Transverse colon (tissue), 4 donors: ENCODE results near the gene PLAAT3. TPM values are rescaled to one million over a fixed set of nuclear protein-coding genes. Genes with fewer than 3 reads are reported as not detected.
A peak's percentile ranks its signal among the peaks of the same experiment; 100 is the strongest.

ENCODE experiments used
- DNase-seq: peaks from one replicate; pipeline ENCODE4 v3.0.0-alpha.2; 2019
- H3K27ac ChIP-seq, 4 donors: fragments of 200-600 bp; sonication (generic); 2 replicates each; pipeline ENCODE4 v1.5.1; 2016 to 2018; ENCODE audit warnings: inconsistent platforms in 4 of 4
- H3K27me3 ChIP-seq: fragments of 200-600 bp; sonication (generic); 2 replicates; pipeline ENCODE4 v1.5.1; 2017; ENCODE audit warnings: inconsistent platforms
- H3K36me3 ChIP-seq, 4 donors: fragments of 200-600 bp; sonication (generic); 2 replicates each; pipeline ENCODE4 v1.5.1; 2017 to 2019; ENCODE audit warnings: inconsistent platforms in 4 of 4
- H3K4me1 ChIP-seq, 4 donors: fragments of 200-600 bp; sonication (generic); 2 replicates each; pipeline ENCODE4 v1.5.1; 2017 to 2020; ENCODE audit warnings: inconsistent platforms in 4 of 4
- H3K4me3 ChIP-seq, 4 donors: fragments of 200-600 bp; sonication (generic); 1 replicate in 1 of 4; 2 replicates in 3 of 4; pipeline versions ENCODE4 v1.5.1 to v1.6.1; 2017 to 2019; ENCODE audit warnings: inconsistent platforms in 4 of 4
- H3K9me3 ChIP-seq, 2 donors: fragments of 200-600 bp; sonication (generic); 2 replicates each; pipeline ENCODE4 v1.5.1; 2017 to 2019; ENCODE audit warnings: inconsistent platforms in 2 of 2
- EP300 ChIP-seq: sonication (generic); formaldehyde crosslinking; IDR thresholded peaks from one replicate; pipeline ENCODE4 v1.6.1; 2017; ENCODE audit warnings: antibody characterized with exemption, low read depth
- POLR2A ChIP-seq: fragments of 450-650 bp; IDR thresholded peaks from one replicate; pipeline ENCODE4 v1.6.1; 2016; ENCODE audit warnings: antibody characterized with exemption, mild to moderate bottlenecking, moderate library complexity
- POLR2AphosphoS5 ChIP-seq, 3 donors: sonication (generic); formaldehyde crosslinking; IDR thresholded peaks; one replicate each; pipeline ENCODE4 v1.6.1; 2016; ENCODE audit warnings: antibody characterized with exemption in 3 of 3
- WGBS, 2 donors: methylation state at CpG; one replicate each; pipeline ENCODE4 v1.1.5; 2018; ENCODE audit warnings: low coverage in 1 of 2; 5-methylcytosine and 5-hydroxymethylcytosine counted together
- in situ Hi-C, 4 donors: fragments of 200-750 bp; cut with MboI; loops; one replicate each; pipeline versions ENCODE4 v1.15.0 to v1.15.1; 2017; ENCODE audit warnings: low sequenced_read_pairs in 3 of 4, low pct_ligation_motif_present in 1 of 4, low pct_unique_long_range_greater_than_20kb in 1 of 4
- intact Hi-C: fragments of 100-400 bp; cut with DNase I; formaldehyde crosslinking; loops from one replicate; pipeline ENCODE4 v1.15.1; 2023; ENCODE audit warnings: low total_unique reads
- total RNA-seq, 4 donors: library from RNA; depleted of rRNA; stranded (reverse); fragments of >200 nt; gene quantifications; one replicate each; pipeline ENCODE4 v1.1.0, GENCODE V29; 2016
- TF ChIP-seq, protein P1 (sequence below), 5 experiments: fragments of 200-600 bp in 3 of 5; fragments of 450-650 bp in 2 of 5; sonication (generic) in 3 of 5; IDR thresholded peaks; 1 replicate in 2 of 5; 2 replicates in 3 of 5; pipeline ENCODE4 v1.5.1; 2016 to 2017; ENCODE audit warnings: antibody characterized with exemption in 5 of 5, inconsistent platforms in 3 of 5, mild to moderate bottlenecking in 2 of 5, moderate library complexity in 1 of 5

PLAAT3 gene
- total RNA-seq, 4 donors from 2014 or later, result 8.6 to 16.7 (median 10.5) TPM

DNA sequence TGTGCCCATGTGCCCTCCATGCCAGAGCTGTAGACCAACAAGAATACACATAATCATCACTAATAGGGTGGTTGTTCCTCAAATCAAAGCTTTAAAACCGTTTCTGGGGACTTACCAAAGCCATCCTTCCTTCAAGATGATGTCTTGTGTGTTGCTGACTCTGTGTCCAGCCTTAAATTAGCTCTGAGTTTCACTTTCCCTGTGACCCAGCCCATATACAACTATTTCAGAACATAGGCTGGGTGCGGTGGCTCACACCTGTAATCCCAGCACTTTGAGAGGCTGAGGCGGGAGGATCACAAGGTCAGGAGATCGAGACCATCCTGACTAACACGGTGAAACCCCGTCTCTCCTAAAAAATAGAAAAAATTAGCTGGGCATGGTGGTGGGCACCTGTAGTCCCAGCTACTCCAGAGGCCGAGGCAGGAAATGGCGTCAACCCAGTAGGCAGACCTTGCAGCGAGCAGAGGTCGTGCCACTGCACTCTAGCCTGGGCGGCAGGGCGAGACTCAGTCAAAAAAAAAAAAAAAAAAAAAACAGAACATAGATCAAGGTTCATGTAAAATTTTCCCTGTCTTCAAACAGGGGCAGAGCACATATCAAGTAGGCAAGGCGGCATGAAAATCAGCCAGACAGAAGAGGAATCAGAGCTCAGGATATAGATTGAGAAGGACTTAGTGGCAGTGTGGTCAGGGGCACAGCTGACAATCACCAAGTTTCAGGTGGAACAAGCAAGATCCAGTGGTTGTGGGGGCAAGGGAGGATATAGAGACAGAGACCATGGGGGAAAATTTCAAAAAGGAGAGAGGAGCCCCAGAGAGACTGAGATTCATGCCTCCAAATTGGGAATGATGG lies 50.8 kb downstream of the PLAAT3 start, which contains the start of gene PLAAT2:
TSS of gene PLAAT2 (minus strand) at position 179 of the 855 bp plus-strand sequence. CDS start at position 124, 55 bp downstream.
- 75 to 78% methylated on average over 3 to 13 of the region's 13 CpGs for WGBS, 2 donors
- peaks cover 18 to 51% (median 28%) of the 10 kb centered on the region in 4 donors for H3K4me1 ChIP-seq
- no peak within 1 kb of the TSS for H3K4me3 ChIP-seq
- H3K9me3 ChIP-seq, result no peaks in the 10 kb centered on the region
- peak within 1 kb of the TSS; percentile 87 to 89 (median 89) for H3K27ac ChIP-seq
- in situ Hi-C loops, result no loop called here
- H3K27me3 ChIP-seq, result no peaks in the 10 kb centered on the region
- no peak for DNase-seq
- intact Hi-C loops, result no loop called here
- H3K36me3 ChIP-seq, result no peaks in the 10 kb centered on the region
- no peak for TF ChIP-seq POLR2A
- TF ChIP-seq, protein P1, sequence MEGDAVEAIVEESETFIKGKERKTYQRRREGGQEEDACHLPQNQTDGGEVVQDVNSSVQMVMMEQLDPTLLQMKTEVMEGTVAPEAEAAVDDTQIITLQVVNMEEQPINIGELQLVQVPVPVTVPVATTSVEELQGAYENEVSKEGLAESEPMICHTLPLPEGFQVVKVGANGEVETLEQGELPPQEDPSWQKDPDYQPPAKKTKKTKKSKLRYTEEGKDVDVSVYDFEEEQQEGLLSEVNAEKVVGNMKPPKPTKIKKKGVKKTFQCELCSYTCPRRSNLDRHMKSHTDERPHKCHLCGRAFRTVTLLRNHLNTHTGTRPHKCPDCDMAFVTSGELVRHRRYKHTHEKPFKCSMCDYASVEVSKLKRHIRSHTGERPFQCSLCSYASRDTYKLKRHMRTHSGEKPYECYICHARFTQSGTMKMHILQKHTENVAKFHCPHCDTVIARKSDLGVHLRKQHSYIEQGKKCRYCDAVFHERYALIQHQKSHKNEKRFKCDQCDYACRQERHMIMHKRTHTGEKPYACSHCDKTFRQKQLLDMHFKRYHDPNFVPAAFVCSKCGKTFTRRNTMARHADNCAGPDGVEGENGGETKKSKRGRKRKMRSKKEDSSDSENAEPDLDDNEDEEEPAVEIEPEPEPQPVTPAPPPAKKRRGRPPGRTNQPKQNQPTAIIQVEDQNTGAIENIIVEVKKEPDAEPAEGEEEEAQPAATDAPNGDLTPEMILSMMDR (IDR thresholded peaks at IDR 0.05), result no peak
- peak in 1 of 3 donors; percentile 54 for TF ChIP-seq POLR2AphosphoS5 (IDR thresholded peaks at IDR 0.05)
- no peak for TF ChIP-seq EP300

- intact Hi-C loops, result no loop called here
- WGBS, 2 donors, result 63 to 100% methylated on average over 1 to 7 of the region's 7 CpGs
- DNase-seq, result peak; percentile 60
- no peaks in the 10 kb centered on the region for H3K27me3 ChIP-seq
- no peaks in the 10 kb centered on the region for H3K36me3 ChIP-seq
- peaks cover 7 to 33% (median 18%) of the 10 kb centered on the region in 4 donors for H3K4me1 ChIP-seq
- no peak for TF ChIP-seq POLR2AphosphoS5 (IDR thresholded peaks at IDR 0.05)
- H3K4me3 ChIP-seq, result no peak overlapping the region
- no peaks in the 10 kb centered on the region for H3K9me3 ChIP-seq
- no peak overlapping the region for H3K27ac ChIP-seq
- in situ Hi-C loops, result no loop called here
These were observed 53.6 kb downstream of the PLAAT3 start for GRCh38 chr11:63560506-63561180.

- no peak for DNase-seq
- in situ Hi-C loops, result no loop called here
- intact Hi-C loops, result no loop called here
- TF ChIP-seq POLR2A, result no peak
- no peak for TF ChIP-seq EP300
- TF ChIP-seq, protein P1 (IDR thresholded peaks at IDR 0.05), result no peak
- TF ChIP-seq POLR2AphosphoS5 (IDR thresholded peaks at IDR 0.05), result no peak
- Histone ChIP-seq H3K27me3 (no peaks in the 10 kb centered on the region), H3K27ac (no peak overlapping the region), H3K36me3 (no peaks in the 10 kb centered on the region), H3K9me3 (no peaks in the 10 kb centered on the region), H3K4me3 (no peak overlapping the region), H3K4me1 (peaks cover 0 to 22% (median 8%) of the 10 kb centered on the region in 4 donors)
- WGBS, 2 donors, result 93% methylated on average over 7 of the region's 7 CpGs; no CpG with 5 or more reads in 1 of the 2 donors
These were observed 55.6 kb downstream of the PLAAT3 start for GRCh38 chr11:63558459-63559157.

DNA sequence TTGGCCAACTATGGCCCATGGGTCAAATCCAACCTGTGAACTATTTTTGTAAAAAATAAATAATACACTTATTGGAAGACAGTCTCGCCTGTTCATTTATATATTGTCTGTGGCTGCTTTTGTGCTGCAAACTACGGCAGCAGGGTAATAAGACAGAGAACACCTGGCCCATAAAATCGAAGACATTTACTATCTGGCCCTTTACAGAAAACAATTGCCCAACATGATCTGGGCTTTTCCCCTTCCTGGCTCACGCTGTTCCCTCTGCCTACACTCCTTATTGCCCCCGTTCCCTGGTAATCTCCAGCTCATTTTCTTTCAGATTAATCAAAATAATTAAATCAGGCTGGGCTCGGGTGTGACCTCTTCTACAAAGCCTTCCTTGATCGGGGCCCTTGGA lies 56.7 kb downstream of the PLAAT3 start:
- intact Hi-C loops (no loop called here), in situ Hi-C loops (no loop called here)
- Histone ChIP-seq H3K9me3 (no peaks in the 10 kb centered on the region), H3K4me1 (peaks cover 0 to 28% (median 7%) of the 10 kb centered on the region in 4 donors), H3K36me3 (no peaks in the 10 kb centered on the region), H3K27ac (no peak overlapping the region), H3K4me3 (no peak overlapping the region), H3K27me3 (no peaks in the 10 kb centered on the region)
- TF ChIP-seq EP300, result no peak
- TF ChIP-seq, protein P1 (IDR thresholded peaks at IDR 0.05), result no peak
- TF ChIP-seq POLR2A, result no peak
- TF ChIP-seq POLR2AphosphoS5 (IDR thresholded peaks at IDR 0.05), result no peak
- no peak for DNase-seq
- 43 to 53% methylated on average over 7 of the region's 7 CpGs for WGBS, 2 donors
